Measurements from ENCODE around the gene TRIM8.
"Not testable (repeated sequence)": the region's sequence is repeated elsewhere in the genome, so short reads cannot be mapped to it uniquely, and the experiment has no call there.

The TRIM8 gene

GRCh38 chr10:102673819-102674511 is 29.7 kb downstream of the TRIM8 start:
- no peak for DNase-seq

DNA sequence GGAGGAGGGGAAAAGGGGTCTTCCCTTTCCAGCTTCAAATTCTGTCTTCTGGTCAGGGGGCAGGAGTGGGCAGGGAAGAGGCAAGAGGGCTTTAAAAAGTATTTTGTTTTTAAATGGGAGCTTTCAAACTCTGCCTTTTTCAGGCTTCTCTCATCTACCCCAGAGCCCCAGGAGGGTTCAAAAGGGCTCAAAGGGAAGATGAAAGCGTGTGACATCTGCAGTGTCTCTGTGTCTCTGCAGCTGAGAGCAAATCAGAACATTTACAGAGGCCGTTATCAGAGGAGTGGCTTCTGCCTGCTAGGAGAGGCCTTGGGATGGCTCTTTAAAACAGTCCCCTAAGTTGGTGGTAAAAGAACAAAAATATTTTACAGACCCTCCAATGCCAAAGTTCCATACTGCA is 30.3 kb downstream of the TRIM8 start:
- DNase-seq: no peak

DNA sequence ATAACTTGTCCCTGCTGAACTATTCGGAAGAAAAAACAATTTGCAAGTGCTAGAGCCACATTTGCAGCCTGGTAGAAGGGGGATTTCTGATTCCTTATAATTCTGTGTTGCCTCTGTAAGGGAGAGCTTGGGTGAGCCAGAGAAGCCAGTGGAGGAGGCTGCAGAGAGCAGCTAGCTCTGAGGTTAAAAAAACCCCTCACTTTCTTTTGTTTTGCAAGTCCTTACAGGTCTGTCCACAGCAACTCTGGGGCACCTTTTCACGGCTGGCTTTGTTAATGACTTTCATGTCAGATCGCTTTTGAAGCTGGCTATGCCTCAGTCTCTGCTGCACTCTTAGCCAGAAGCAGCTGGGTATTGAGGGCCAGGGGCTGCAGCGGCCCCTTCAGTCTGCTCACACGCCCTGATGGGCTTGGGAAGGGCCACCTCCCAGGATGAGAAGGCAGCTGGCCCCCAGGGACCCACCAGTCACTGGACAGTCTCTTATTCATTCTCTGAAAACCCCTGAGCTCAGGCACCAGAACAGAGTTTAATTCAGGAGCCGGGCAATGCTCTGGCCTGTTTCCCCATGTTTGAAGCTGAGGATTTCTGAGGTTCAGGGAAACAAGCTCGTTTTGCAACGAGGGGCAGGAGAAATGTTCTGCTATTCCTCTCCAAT is 30.9 kb downstream of the TRIM8 start:
- DNase-seq: no peak

DNA sequence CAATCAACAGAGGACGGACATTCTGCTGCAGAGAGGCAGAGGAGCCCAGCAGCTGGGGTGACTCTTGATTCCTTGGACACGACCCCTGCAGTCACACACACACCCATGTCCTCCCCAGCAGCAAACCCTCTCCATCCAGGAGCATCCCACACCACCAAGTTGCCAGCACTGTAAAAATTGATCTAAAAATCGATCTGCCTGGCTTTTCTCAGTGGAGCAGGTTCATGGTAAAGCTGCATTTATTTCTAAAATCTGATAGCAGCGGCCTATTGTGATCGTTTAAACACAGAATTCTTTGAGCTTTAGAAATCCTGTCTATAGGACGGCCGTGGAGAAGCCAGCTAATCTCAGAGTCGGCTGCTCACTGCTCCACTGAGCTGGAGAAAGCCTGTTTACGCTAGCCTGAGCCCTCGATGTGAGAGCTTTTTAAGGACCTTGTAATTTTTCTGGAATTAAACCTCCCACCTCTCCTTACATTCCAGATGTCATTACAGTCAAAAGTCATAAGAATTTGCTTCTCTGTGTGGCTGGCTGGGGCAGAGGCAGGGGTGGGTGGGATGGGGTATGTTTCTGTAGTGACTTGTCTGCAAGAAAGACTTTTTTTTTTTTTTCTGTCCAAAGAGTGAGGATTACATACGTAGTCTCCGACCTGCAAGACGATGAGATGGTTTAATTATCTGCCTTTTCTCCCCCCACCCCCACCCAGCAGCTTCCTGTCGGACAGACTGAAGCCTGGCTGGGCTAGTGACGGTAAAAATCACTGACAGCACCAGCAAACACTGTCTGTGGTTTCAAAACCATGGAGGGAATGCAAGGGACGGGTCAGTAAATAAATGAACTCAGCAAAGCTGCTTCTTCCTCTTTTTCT is 31.6 kb downstream of the TRIM8 start:
- DNase-seq: no peak

GRCh38 chr10:102676534-102677315 is 32.4 kb downstream of the TRIM8 start:
- no peak for DNase-seq

GRCh38 chr10:102677331-102678067 is 33.2 kb downstream of the TRIM8 start:
- DNase-seq: no peak

DNA sequence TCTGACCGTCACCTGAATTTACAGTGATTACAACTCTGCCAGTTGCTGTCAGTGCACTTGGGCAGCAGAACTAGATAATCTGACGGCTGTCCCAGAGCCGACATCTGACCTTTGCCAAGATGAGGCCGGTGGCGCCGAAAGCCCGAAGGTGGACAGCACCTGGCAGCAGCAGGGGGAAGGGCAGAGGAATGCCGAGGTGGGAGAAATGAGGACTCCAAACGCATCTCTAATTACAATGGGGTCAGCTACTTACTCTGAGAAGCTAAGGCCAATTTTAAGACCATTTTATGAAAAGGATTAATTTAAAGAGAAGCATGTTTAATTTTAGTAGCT is 33.8 kb downstream of the TRIM8 start:
- peak; percentile 67 for DNase-seq

DNA sequence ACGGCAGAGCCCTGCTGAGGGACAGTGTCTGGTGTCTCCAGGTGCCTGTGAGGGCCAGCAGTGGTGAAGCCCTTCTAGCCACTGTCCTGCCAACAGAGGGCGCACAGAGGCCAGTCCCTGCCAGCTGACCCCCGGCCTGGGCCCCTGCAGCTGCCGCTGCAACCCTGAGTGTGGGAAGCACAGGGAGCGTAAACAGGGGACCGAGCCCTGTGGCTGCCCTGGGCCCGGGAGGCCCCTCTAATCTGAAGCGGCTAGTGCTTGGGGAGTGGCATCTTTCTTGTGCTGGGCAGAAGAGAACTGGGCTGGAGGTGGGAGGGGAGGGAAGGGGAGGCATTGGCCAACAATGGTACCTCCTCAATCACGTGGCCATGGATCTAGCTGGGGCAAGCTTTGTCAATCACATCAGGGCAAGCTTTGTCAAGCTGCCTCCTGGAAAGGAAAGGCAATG is 34.6 kb downstream of the TRIM8 start:
- peak; percentile 90 for DNase-seq

DNA sequence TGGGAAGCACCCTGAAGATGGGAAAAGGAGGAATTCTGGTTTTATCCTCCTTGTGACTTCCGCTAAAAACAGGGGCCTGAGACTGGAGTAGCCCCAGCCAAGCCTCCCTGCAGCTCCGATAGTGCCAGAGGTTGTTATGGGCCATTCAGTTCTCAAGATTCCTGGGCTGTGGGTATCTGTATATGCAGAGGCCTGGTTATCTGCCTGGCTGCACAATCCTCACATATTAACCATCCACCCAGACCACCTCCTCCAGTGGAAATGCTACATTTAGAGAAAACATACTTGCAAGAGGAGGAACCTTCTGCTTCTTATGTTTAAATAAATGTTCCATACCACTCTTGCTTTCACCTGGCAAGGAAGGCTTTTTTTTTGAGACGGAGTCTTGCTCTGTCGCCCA is 35.3 kb downstream of the TRIM8 start:
- DNase-seq: no peak

DNA sequence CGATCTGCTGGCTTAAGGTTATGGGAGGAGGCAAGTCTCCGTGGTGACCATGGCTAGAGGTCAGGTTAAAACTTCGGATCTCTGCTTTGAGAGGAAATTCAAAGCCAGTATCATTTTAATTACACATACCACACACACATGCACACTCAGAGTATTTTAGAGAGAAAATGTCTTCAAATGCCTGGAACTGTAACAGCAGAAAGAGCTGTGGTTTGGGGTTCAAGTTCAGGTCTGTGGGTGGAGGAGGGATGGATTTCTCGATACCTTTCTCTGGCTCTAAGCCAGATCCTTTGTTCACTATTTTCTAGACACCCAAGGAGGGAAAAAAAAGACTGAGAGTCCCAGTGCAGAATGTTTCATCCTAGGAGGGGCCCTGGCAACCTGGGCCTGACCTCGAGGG is 37.4 kb downstream of the TRIM8 start:
- no peak for DNase-seq

- no peak for DNase-seq
These were observed 38.1 kb downstream of the TRIM8 start for GRCh38 chr10:102682416-102682815.

DNA sequence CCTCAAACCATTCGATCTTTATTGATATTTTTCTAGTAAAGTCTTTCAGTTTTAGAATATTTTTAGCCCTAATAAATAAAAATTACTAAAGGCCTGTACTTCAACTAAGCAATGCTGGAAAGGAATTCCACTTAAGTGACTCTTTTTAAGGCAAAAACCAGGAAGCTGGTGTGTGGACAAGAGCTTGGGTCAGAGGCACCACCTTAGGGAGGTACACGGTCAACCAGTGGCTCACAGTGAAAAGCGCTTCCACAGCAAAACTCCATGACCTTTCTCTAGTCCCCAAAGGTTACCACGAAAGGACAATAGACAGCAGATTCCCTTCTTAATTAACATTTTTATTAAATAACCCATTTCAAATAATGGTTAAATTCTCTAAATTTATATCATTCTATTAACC is 38.7 kb downstream of the TRIM8 start:
- DNase-seq: no peak

DNA sequence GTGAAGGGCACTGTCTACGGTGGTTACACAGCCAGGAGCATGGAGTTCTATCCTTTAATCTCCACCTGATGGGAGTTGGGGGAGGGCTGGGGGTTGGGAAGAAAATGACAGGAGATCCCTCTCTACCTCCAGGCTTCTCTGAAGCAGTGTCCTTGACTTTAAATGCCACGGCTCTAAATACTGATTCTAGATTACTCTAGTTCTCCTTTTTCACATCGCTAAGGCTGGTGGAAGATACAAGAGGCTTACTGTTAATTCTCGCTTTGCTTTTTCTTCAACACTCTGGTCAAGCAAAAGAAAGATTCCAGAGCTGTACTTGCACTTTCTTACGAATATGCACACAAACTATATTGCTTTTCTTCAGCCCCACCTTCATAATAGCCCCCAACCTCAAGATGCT is 39.5 kb downstream of the TRIM8 start:
- no peak for DNase-seq

DNA sequence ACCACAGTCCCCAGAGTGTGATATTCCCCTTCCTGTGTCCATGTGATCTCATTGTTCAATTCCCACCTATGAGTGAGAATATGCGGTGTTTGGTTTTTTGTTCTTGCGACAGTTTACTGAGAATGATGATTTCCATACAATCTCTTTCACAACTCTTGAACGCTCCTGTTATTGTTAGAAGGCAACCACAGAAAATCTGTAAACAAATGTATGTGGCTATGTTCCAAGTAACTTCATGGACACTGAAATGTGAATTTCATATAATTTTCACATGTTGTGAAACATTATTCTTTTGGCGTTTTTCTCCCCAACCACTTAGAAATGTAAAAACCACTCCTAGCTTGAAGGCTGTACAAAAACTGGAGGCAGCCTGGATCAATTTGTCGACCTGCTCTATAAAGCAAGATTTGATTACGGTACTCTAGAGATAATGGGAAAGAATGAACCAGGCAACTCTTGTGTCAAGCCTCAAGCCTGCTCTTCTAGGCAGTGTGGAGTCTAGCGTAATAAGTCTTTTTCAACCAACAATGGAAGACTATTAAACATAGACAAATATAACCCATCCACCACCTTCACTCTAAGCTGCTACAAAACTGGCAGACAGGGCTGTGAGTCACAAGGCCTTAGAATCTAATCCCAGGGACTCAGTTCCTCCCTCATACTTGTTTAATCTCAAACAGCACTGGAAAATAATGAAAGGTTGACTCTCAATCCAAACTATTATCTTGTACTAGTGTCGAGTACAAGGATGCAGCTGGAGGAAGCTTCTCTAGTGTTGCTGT is 47.2 kb downstream of the TRIM8 start:
- no peak for DNase-seq

GRCh38 chr10:102695401-102695800 is 51.1 kb downstream of the TRIM8 start:
- DNase-seq: not testable (repeated sequence)

DNA sequence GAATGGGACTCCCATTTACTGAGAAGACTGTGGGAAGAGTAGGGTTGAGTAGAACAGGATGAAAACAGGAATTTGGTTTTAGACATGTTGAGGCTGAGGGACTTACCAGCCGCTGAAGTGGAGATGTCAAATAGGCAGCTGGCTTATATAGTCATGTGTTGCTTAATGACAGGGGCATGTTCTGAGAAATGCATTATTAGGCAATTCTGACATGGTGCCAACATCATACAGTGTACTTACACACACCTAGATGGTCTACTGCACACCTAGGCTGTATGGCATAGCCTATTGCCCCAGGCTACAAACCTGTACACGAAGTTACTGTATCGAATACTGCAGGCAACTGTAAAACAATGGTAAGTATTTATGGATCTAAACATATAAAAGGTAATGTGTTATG is 52.5 kb downstream of the TRIM8 start:
- DNase-seq: no peak

DNA sequence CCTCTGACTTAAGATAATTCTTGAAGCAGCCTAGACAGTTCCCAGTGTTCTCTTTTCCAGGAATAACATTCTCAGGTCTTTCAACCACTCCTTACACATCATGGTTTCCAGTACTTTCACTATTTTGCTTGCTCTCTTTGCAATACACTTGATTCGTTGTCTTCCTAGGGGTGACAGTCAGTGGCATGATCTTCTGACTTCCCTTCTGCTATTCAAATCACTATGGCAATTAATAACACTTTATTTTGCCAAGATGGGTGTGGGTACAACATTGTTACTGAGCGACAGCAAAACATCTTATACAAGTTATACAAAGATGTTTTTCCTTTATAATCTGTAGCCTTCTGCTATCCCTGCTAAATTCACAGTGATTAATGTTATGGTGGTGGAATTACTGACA is 54.6 kb downstream of the TRIM8 start:
- no peak for DNase-seq

DNA sequence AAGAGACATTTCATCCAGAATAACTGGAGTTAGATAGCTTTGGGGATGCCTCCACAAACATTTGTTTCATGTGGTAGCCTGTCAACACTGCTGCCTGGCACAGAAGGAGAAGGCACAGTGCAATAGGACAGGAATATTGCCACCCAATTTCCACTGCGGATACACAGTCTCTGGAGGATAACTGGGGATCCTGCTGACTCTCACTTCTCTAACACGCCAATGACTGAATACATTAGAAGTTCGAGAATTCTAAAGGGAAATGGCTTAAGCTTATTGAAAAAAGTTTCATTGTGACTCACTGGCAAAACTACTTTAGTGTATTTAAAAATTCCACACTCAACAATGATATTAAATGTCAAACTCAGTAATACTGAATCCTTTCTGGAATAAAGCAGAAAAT is 57.0 kb downstream of the TRIM8 start:
- DNase-seq: no peak

DNA sequence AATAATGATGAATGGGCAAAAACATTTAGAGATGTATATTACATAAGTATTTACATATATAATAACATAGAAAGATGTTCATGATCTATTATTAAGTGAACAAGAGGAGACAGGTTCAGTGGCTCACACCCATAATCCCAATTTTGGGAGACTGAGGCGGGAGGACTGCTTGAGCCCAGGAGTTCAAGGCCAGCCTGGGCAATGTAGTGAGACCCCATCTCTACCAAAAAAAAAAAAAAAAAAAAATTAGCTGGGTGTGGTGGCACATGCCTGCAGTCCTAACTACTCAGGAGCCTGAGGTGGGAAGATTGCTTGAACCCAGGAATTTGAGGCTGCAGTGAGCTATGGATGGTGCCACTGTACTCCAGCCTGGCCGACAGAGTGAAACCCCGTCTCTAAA is 57.5 kb downstream of the TRIM8 start:
- no peak for DNase-seq

- no peak for DNase-seq
These were observed 58.5 kb downstream of the TRIM8 start for GRCh38 chr10:102702742-102703141.

DNA sequence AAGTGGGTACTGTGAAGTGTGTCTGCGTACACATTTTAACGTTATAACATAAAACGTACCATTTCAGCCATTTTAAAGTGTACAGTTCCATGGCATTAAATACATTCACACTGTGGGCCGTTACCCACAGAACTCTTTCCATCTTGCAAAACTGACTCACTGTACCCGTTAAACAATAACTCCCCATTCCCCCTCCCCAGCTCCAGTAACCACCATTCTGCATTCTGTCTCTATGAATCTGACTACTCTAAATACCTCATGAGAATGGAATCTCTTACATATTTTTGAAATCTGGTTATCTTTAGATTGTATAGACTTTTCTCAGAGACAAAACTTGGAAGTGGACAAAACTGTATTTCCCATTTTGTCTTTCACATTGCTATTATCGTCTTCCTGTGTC is 60.6 kb downstream of the TRIM8 start:
- DNase-seq: no peak

GRCh38 chr10:102705531-102705930 is 61.3 kb downstream of the TRIM8 start:
- DNase-seq: no peak

Measured in NCI-H146 (cell line).